DMS153 treated with DMSO at 0.1 percent for 48 hours (cell line): ENCODE measurements around the gene KAT2A.
"Not testable (repeated sequence)": the region's sequence is repeated elsewhere in the genome, so short reads cannot be mapped to it uniquely, and the experiment has no call there.

Source experiments
- DNase-seq: peaks from one replicate; lab custom pipeline; 2025; ENCODE audit not compliant: unreplicated experiment; lab: John Stamatoyannopoulos, UW

The KAT2A gene

GRCh38 chr17:42120770-42121769, at the start of gene KAT2A:
Gene KAT2A, minus strand, starts transcription at chr17:42121367. Its CDS starts 63 bp downstream, at chr17:42121304.
- peak; percentile 54 for DNase-seq

DNA sequence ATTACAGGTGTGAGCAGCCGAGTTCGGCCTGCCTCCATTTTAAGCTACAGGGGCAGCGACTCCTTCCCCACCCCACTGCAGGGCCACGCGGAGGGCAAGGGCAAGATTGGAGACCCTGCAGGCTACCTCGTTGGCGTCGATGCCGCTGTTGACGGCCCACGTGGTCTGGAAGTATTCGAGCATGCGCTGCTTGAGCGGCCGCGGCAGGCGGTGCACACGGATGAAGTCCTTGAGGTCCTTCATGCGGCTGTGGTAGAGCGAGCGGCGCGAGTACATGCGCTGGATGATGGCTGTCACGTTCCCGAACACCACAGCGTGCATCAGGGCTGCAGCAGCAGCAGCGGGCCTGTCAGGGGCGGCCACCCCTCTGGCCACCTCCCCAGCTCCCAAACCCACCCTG, 48.2 kb upstream of the KAT2A start:
- DNase-seq: no peak

DNA sequence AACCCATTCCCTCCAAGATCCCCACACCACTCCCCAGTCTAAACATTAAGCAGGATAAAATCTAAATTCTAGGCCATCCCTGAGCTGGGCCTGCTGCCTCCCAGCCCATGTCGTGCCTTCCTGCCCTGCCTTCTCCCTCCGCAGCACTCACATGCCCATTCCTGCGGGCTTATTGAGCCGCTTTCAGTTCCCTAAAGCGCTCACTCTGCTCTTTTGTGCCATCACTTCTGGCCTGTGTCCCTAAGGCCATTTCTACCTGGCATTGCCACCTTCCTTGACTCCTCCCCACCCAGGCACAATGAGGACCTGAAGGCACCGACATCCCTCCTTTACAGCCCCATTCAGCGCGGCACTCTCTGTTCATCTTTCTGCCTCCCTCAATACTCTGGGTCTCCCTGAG, 46.6 kb upstream of the KAT2A start:
- no peak for DNase-seq

DNA sequence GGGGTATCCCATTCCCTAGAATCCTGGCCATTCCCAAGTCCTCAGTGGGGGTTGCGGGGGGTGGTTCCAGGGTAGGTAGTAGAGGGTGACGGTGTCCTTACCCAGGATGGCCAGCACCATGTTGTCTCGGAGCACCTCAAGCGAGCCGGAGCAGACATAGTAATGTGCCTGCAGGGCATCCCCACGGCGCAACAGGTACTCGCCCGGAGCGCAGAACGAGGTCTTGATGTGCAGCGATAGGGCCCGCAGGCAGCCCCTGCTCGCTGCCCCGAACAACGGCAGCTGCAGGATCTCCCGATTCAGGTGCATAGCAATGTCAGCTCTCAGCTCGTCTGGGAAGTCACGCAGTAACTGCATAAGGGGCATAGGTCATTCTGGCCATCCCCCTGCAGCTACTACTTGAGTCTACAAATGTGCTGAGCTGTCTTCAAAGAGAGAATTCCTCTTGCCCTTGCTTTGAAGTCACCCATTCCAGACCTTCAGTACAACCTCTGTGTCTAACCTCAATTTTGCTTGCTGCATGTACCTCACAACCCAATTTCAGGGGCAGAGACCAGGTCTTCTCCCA, 45.1 kb upstream of the KAT2A start:
- no peak for DNase-seq

- no peak for DNase-seq
These were observed 44.6 kb upstream of the KAT2A start for GRCh38 chr17:42165751-42166150.

GRCh38 chr17:42163696-42164407, 42.7 kb upstream of the KAT2A start:
- no peak for DNase-seq

DNA sequence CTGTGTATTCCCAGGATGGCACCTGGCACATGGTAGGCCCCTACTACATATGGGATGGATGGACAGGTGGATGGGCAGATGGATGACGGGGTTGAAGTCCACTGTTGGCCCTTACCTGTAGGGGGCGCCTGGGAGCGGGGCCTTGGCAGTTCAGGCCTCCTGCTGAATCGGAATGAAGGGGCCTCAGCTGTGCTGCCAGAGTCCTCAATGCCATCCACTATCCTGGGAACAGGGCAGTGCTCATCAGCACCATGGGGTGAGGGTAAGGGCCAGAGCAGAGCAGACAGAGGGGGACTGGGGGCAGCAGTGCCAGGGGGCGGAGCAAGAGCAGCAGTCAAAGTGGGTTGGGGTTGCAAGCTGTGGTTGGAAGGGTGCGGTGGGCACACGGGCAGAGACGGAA, 41.9 kb upstream of the KAT2A start:
- no peak for DNase-seq

DNA sequence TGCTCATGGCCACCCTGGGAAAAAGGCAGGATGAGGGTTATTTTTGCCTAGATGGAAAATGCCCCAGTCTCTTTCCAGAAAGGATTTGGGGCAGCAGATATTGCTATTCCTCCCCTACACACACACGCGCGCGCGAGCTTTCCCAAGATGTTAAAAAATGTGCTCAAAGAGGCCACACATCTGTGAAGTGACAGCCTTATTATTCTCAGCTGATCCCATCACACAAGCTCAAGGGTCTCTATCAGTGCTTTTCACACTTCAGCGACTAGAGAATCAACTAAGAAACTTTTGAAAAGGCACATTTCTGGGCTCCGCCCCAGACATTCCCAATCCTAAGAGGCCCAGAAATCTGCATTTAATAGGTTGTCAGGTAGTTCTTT, 39.4 kb upstream of the KAT2A start:
- no peak for DNase-seq

- no peak for DNase-seq
These were observed 38.8 kb upstream of the KAT2A start for GRCh38 chr17:42159796-42160530.

DNA sequence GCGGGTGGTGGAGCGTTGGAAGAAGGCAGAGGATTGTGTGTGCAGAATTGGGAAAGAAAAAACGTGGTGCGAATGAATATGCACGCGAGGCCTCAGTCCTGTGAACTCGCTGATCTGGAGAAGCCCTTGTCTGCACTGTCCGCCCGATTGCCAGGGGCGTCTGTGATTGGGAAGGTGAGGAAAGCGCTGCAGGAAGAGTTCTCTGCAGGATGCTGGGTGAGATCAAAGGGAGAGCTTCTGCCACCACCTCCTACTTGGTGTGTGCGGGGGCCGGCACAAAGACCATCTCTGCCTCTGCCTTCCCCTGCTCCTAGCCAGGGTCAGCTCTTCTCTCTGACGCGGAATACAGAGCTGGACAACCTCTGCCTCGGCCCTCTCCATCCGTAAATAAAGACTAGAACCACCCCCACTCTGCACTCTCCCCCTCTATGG, 34.5 kb upstream of the KAT2A start:
- DNase-seq: no peak

- DNase-seq: no peak
These were observed 33.0 kb upstream of the KAT2A start for GRCh38 chr17:42153919-42154742.

- no peak for DNase-seq
These were observed 25.9 kb upstream of the KAT2A start for GRCh38 chr17:42146911-42147607.

GRCh38 chr17:42143138-42143537, 22.0 kb upstream of the KAT2A start:
- not testable (repeated sequence) for DNase-seq

- no peak for DNase-seq
These were observed 21.3 kb upstream of the KAT2A start for GRCh38 chr17:42142371-42142896.

DNA sequence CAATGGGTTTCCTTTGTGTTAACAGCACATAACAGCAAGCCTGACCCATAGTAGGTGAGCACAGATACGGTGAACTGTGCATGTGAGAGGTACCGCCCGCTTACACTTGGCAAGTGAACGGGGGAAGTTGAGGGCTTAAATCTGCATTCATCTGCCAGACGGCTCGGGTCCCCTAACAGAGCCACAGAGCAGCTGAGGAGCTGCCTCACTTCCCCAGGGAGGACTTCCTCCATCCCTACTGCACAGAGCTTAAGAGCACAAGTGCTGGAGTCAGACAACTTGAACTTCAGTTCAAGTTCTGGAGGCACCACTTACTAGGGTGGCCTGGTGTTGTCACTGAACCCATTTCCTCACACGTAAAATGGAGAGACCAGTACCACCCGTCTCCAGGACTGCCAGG, 20.2 kb upstream of the KAT2A start:
- DNase-seq: no peak

DNA sequence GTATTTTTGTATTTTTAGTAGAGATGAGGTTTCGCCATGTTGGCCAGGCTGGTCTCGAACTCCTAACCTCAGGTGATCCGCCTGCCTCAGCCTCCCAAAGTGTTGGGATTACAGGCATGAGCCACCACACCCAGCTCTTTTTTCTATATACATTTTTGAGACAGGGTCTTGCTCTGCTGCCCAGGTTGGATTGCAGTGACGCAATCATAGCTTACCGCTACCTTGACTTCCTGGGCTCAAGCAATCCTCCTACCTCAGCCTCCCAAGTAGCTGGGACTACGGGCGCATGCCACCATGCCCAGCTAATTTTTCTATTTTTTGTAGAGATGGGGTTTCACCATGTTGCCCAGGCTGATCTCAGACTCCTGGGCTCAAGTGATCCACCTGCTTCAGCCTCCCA, 19.5 kb upstream of the KAT2A start:
- not testable (repeated sequence) for DNase-seq

DNA sequence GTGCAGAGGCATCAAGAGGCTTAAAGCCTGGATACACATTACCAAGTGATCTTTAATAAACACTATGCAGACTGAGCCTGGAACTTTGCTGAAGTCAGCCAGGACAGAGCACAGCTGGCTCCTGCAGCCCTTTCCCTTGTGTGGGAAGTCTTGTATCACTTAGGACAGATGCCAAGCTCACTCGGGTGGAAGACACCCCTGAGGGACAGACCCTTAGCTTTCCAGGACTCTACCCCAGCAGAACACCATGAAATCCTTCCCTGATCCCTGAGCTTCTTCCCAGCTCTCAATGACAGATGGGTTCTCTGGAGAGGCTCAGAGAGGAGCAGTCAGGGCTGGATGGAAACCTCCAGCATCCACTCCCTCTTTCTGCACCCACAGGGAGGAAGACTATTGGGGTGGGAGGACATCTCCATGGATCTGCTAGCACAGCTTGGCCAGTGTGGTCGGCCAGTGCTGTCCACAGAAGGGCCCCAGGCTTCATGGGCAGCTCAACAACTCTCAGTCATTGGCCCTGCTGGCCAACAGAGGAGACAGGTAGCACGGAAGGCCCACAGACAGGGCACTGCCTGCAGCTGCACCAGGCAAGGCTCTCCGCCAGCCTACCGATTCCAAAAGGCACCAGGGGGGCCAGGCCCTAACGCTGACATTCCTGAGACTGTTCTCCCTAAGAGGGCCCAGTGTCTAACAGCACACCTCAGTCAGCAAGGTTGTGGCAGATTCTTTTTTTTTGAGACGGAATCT, 17.8 kb upstream of the KAT2A start:
- no peak for DNase-seq

DNA sequence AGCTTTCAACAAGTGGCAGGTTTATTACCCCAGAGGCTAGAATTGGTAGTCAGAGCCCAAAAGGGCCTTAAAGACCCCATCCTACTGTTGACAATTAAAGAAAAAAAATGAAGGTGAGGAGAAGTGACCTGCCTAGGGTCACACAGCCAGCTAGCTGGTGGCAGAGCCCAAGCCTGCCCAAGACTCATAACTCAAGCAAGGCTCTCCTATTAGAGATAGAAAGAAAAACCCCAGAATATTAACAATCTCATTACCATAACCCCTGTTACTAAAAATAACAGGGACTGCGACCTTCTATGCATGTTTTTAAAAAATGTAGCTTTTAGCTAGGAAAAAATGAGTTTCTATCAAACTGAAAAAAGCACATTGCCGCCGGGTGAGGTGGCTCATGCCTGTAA, 15.5 kb upstream of the KAT2A start:
- no peak for DNase-seq
